IPS-20b (cell line): Measurements from ENCODE around the gene EPG5.

ENCODE experiments used
- H3K27ac ChIP-seq: one replicate; pipeline ENCODE4 v1.5.1; 2013; ENCODE audit warnings: low read length
- H3K27me3 ChIP-seq: 2 replicates; pipeline ENCODE4 v1.6.1; 2013; ENCODE audit warnings: mild to moderate bottlenecking, low read length, inconsistent platforms; ENCODE audit not compliant: insufficient read depth
- H3K36me3 ChIP-seq: 2 replicates; pipeline ENCODE4 v1.6.1; 2013; ENCODE audit warnings: low read depth, mild to moderate bottlenecking, inconsistent platforms, low read length, moderate library complexity; ENCODE audit not compliant: insufficient read depth
- H3K4me1 ChIP-seq: 2 replicates; pipeline ENCODE4 v1.6.1; 2013; ENCODE audit warnings: mild to moderate bottlenecking, control low read depth, inconsistent platforms, low read length, moderate library complexity; ENCODE audit not compliant: insufficient read depth
- H3K4me3 ChIP-seq: 2 replicates; pipeline ENCODE4 v1.5.1; 2013; ENCODE audit warnings: mild to moderate bottlenecking, low read length, inconsistent platforms
- H3K9ac ChIP-seq: 2 replicates; pipeline ENCODE4 v1.6.1; 2013; ENCODE audit warnings: low read depth, mild to moderate bottlenecking, inconsistent platforms, low read length, moderate library complexity
- H3K9me3 ChIP-seq: 2 replicates; pipeline ENCODE4 v1.6.1; 2013; ENCODE audit warnings: mild to moderate bottlenecking, low read depth, low read length, inconsistent platforms; ENCODE audit not compliant: insufficient read depth

The EPG5 gene

GRCh38 chr18:45940724-45941123 lies 26.4 kb downstream of the EPG5 start:
- Histone ChIP-seq H3K4me3 (no peak overlapping the region), H3K4me1 (no peaks in the 10 kb centered on the region), H3K36me3 (peaks cover 72% of the 10 kb centered on the region), H3K27ac (no peak overlapping the region), H3K27me3 (no peaks in the 10 kb centered on the region), H3K9me3 (no peaks in the 10 kb centered on the region), H3K9ac (no peak overlapping the region)

- no peak overlapping the region for H3K27ac ChIP-seq
- no peaks in the 10 kb centered on the region for H3K4me1 ChIP-seq
- no peaks in the 10 kb centered on the region for H3K27me3 ChIP-seq
- H3K9ac ChIP-seq = no peak overlapping the region
- H3K36me3 ChIP-seq = peaks cover 59% of the 10 kb centered on the region
- H3K9me3 ChIP-seq = no peaks in the 10 kb centered on the region
- no peak overlapping the region for H3K4me3 ChIP-seq
Measured at GRCh38 chr18:45939236-45939635, 27.9 kb downstream of the EPG5 start.

- H3K4me1 ChIP-seq = no peaks in the 10 kb centered on the region
- H3K4me3 ChIP-seq = no peak overlapping the region
- no peaks in the 10 kb centered on the region for H3K27me3 ChIP-seq
- H3K9ac ChIP-seq = no peak overlapping the region
- peaks cover 54% of the 10 kb centered on the region for H3K36me3 ChIP-seq
- H3K9me3 ChIP-seq = no peaks in the 10 kb centered on the region
- H3K27ac ChIP-seq = no peak overlapping the region
Measured at GRCh38 chr18:45938488-45938935, 28.6 kb downstream of the EPG5 start.

GRCh38 chr18:45935591-45936335 lies 31.4 kb downstream of the EPG5 start:
- no peak overlapping the region for H3K27ac ChIP-seq
- H3K36me3 ChIP-seq = peaks cover 31% of the 10 kb centered on the region

GRCh38 chr18:45932708-45933107 lies 34.4 kb downstream of the EPG5 start:
- H3K36me3 ChIP-seq = peaks cover 33% of the 10 kb centered on the region; the same call in 1 of the 2 replicates
- no peak overlapping the region for H3K27ac ChIP-seq
- H3K9ac ChIP-seq = no peak overlapping the region
- no peaks in the 10 kb centered on the region for H3K27me3 ChIP-seq
- no peaks in the 10 kb centered on the region for H3K9me3 ChIP-seq
- no peaks in the 10 kb centered on the region for H3K4me1 ChIP-seq
- H3K4me3 ChIP-seq = no peak overlapping the region

More at GRCh38 chr18:45935591-45936335, 31.4 kb downstream of the EPG5 start:
- H3K27me3 ChIP-seq = no peaks in the 10 kb centered on the region
- no peak overlapping the region for H3K4me3 ChIP-seq
- no peak overlapping the region for H3K9ac ChIP-seq
- no peaks in the 10 kb centered on the region for H3K9me3 ChIP-seq
- H3K4me1 ChIP-seq = no peaks in the 10 kb centered on the region

GRCh38 chr18:45930963-45931362 lies 36.2 kb downstream of the EPG5 start:
- no peak overlapping the region for H3K27ac ChIP-seq
- H3K4me1 ChIP-seq = no peaks in the 10 kb centered on the region
- H3K27me3 ChIP-seq = no peaks in the 10 kb centered on the region
- H3K9ac ChIP-seq = no peak overlapping the region
- H3K36me3 ChIP-seq = peaks cover 36% of the 10 kb centered on the region; the same call in 1 of the 2 replicates
- H3K9me3 ChIP-seq = no peaks in the 10 kb centered on the region
- H3K4me3 ChIP-seq = no peak overlapping the region

- H3K9me3 ChIP-seq = no peaks in the 10 kb centered on the region
- H3K36me3 ChIP-seq = peaks cover 64% of the 10 kb centered on the region
- H3K27ac ChIP-seq = no peak overlapping the region
- no peak overlapping the region for H3K9ac ChIP-seq
- H3K4me3 ChIP-seq = no peak overlapping the region
- H3K27me3 ChIP-seq = no peaks in the 10 kb centered on the region
- no peaks in the 10 kb centered on the region for H3K4me1 ChIP-seq
Measured at GRCh38 chr18:45926691-45927090, 40.4 kb downstream of the EPG5 start.

- Histone ChIP-seq H3K9me3 (no peaks in the 10 kb centered on the region), H3K4me1 (no peaks in the 10 kb centered on the region), H3K36me3 (peaks cover 70% of the 10 kb centered on the region), H3K4me3 (no peak overlapping the region), H3K27ac (no peak overlapping the region), H3K9ac (no peak overlapping the region), H3K27me3 (no peaks in the 10 kb centered on the region)
Measured at GRCh38 chr18:45926085-45926484, 41.0 kb downstream of the EPG5 start.

- H3K36me3 ChIP-seq = peaks cover 54% of the 10 kb centered on the region
- H3K9me3 ChIP-seq = no peaks in the 10 kb centered on the region
- no peak overlapping the region for H3K4me3 ChIP-seq
- H3K4me1 ChIP-seq = no peaks in the 10 kb centered on the region
- H3K27ac ChIP-seq = no peak overlapping the region
- no peaks in the 10 kb centered on the region for H3K27me3 ChIP-seq
- no peak overlapping the region for H3K9ac ChIP-seq
Measured at GRCh38 chr18:45923138-45923537, 44.0 kb downstream of the EPG5 start.

- peaks cover 68% of the 10 kb centered on the region for H3K36me3 ChIP-seq
- H3K27me3 ChIP-seq = no peaks in the 10 kb centered on the region
- H3K9me3 ChIP-seq = no peaks in the 10 kb centered on the region
- H3K4me1 ChIP-seq = no peaks in the 10 kb centered on the region
- no peak overlapping the region for H3K9ac ChIP-seq
- no peak overlapping the region for H3K27ac ChIP-seq
- H3K4me3 ChIP-seq = no peak overlapping the region
Measured at GRCh38 chr18:45920367-45920766, 46.8 kb downstream of the EPG5 start.

- H3K9ac ChIP-seq = no peak overlapping the region
- H3K4me1 ChIP-seq = no peaks in the 10 kb centered on the region
- no peaks in the 10 kb centered on the region for H3K9me3 ChIP-seq
- H3K36me3 ChIP-seq = peaks cover 67% of the 10 kb centered on the region
- no peak overlapping the region for H3K4me3 ChIP-seq
- H3K27ac ChIP-seq = no peak overlapping the region
- H3K27me3 ChIP-seq = no peaks in the 10 kb centered on the region
Measured at GRCh38 chr18:45916302-45916701, 50.8 kb downstream of the EPG5 start.

- Histone ChIP-seq H3K9ac (no peak overlapping the region), H3K27ac (no peak overlapping the region), H3K36me3 (peaks cover 78% of the 10 kb centered on the region), H3K9me3 (no peaks in the 10 kb centered on the region), H3K27me3 (no peaks in the 10 kb centered on the region), H3K4me1 (no peaks in the 10 kb centered on the region), H3K4me3 (no peak overlapping the region)
Measured at GRCh38 chr18:45913276-45913675, 53.9 kb downstream of the EPG5 start.
